H9 (cell line): ENCODE results near the gene PRCC. TPM values are rescaled to one million over a fixed set of nuclear protein-coding genes. Genes with fewer than 3 reads are reported as not detected.

Experiments used
- DNase-seq: peaks from one replicate; pipeline ENCODE4 v3.0.0-alpha.2; 2017
- H2AFZ ChIP-seq: one replicate; pipeline ENCODE4 v1.6.1; 2013; ENCODE audit warnings: mild to moderate bottlenecking, low read length, control low read depth, moderate library complexity
- H2AK5ac ChIP-seq: 2 replicates; pipeline ENCODE4 v1.6.1; 2013; ENCODE audit warnings: low read length, control low read depth, mixed read lengths; ENCODE audit not compliant: insufficient read length
- H2BK120ac ChIP-seq: one replicate; pipeline ENCODE4 v1.6.1; 2013; ENCODE audit warnings: low read depth, mild to moderate bottlenecking, low read length, control low read depth, inconsistent platforms; ENCODE audit not compliant: poor library complexity, severe bottlenecking
- H2BK12ac ChIP-seq: 2 replicates; pipeline ENCODE4 v1.6.1; 2013; ENCODE audit warnings: low read length, control low read depth, mixed read lengths, low read depth; ENCODE audit not compliant: insufficient read length
- H2BK15ac ChIP-seq: 2 replicates; pipeline ENCODE4 v1.6.1; 2013; ENCODE audit warnings: low read depth, low read length, control low read depth
- H2BK20ac ChIP-seq: one replicate; pipeline ENCODE4 v1.6.1; 2013; ENCODE audit warnings: low read depth, mild to moderate bottlenecking, low read length, control low read depth, inconsistent platforms; ENCODE audit not compliant: poor library complexity, severe bottlenecking
- H2BK5ac ChIP-seq: 2 replicates; pipeline ENCODE4 v1.6.1; 2013; ENCODE audit warnings: low read length, control low read depth, mixed read lengths; ENCODE audit not compliant: insufficient read length
- H3K14ac ChIP-seq: 2 replicates; pipeline ENCODE4 v1.6.1; 2013; ENCODE audit warnings: low read length, control low read depth; ENCODE audit not compliant: insufficient read depth
- H3K18ac ChIP-seq: 2 replicates; pipeline ENCODE4 v1.6.1; 2013; ENCODE audit warnings: low read depth, mild to moderate bottlenecking, mixed read lengths, low read length, control low read depth; ENCODE audit not compliant: insufficient read length
- H3K23ac ChIP-seq: 2 replicates; pipeline ENCODE4 v1.6.1; 2013; ENCODE audit warnings: low read length, control low read depth, mixed read lengths, low read depth; ENCODE audit not compliant: insufficient read length
- H3K23me2 ChIP-seq: 2 replicates; pipeline ENCODE4 v1.6.1; 2013; ENCODE audit warnings: low read depth, mild to moderate bottlenecking, mixed read lengths, low read length, control low read depth; ENCODE audit not compliant: insufficient read length, poor library complexity, severe bottlenecking
- H3K27ac ChIP-seq: 2 replicates; pipeline ENCODE4 v1.5.1; 2013; ENCODE audit warnings: low read length, control low read depth, mixed read lengths, low read depth; ENCODE audit not compliant: insufficient read length
- H3K27me3 ChIP-seq: 2 replicates; pipeline ENCODE4 v1.6.1; 2013; ENCODE audit warnings: low read length, control low read depth, inconsistent platforms; ENCODE audit not compliant: insufficient read depth
- H3K4ac ChIP-seq: 2 replicates; pipeline ENCODE4 v1.6.1; 2013; ENCODE audit warnings: low read depth, mild to moderate bottlenecking, control low read depth, inconsistent platforms, low read length, moderate library complexity
- H3K4me1 ChIP-seq: 2 replicates; pipeline ENCODE4 v1.6.1; 2013; ENCODE audit warnings: low read length, control low read depth, inconsistent platforms; ENCODE audit not compliant: insufficient read depth
- H3K4me2 ChIP-seq: 2 replicates; pipeline ENCODE4 v1.6.1; 2013; ENCODE audit warnings: low read length, control low read depth, mixed read lengths; ENCODE audit not compliant: insufficient read length, insufficient read depth
- H3K56ac ChIP-seq: 2 replicates; pipeline ENCODE4 v1.6.1; 2013; ENCODE audit warnings: low read depth, mild to moderate bottlenecking, mixed read lengths, low read length, control low read depth; ENCODE audit not compliant: insufficient read length
- H3K79me1 ChIP-seq: 2 replicates; pipeline ENCODE4 v1.6.1; 2013; ENCODE audit warnings: low read depth, mild to moderate bottlenecking, moderate library complexity, low read length, control low read depth, inconsistent platforms; ENCODE audit not compliant: insufficient read depth, poor library complexity, severe bottlenecking
- H3K79me2 ChIP-seq: 2 replicates; pipeline ENCODE4 v1.6.1; 2013; ENCODE audit warnings: low read length, control low read depth, inconsistent platforms; ENCODE audit not compliant: insufficient read depth
- H3K9ac ChIP-seq: 2 replicates; pipeline ENCODE4 v1.6.1; 2013; ENCODE audit warnings: low read length, control low read depth, mixed read lengths; ENCODE audit not compliant: insufficient read length; ENCODE audit errors: extremely low read depth
- H3K9me3 ChIP-seq: one replicate; pipeline ENCODE4 v1.6.1; 2013; ENCODE audit warnings: low read depth, low read length, inconsistent platforms; ENCODE audit not compliant: control insufficient read depth
- H3T11ph ChIP-seq: one replicate; pipeline ENCODE4 v1.6.1; 2013; ENCODE audit warnings: mild to moderate bottlenecking, low read length, control low read depth, inconsistent platforms
- H4K20me1 ChIP-seq: one replicate; pipeline ENCODE4 v1.6.1; 2013; ENCODE audit not compliant: control insufficient read depth, insufficient read length, insufficient read depth
- H4K5ac ChIP-seq: 2 replicates; pipeline ENCODE4 v1.6.1; 2013; ENCODE audit warnings: low read depth, mild to moderate bottlenecking, mixed read lengths, low read length, control low read depth; ENCODE audit not compliant: insufficient read length
- H4K8ac ChIP-seq: replicated peaks from 2 replicates; pipeline ENCODE4 v1.6.1; 2013; ENCODE audit warnings: low read length, control low read depth, mixed read lengths, low read depth; ENCODE audit not compliant: insufficient read length
- H4K91ac ChIP-seq: 2 replicates; pipeline ENCODE4 v1.6.1; 2013; ENCODE audit warnings: low read depth, mild to moderate bottlenecking, moderate library complexity, mixed read lengths, low read length, control low read depth; ENCODE audit not compliant: insufficient read length
- H3K27ac Mint-ChIP-seq, 3 experiments: 2 replicates in 2 of 3; 3 replicates in 1 of 3; pipeline ENCODE4 v1.8.0; 2020 to 2021; ENCODE audit warnings: mixed read lengths in 3 of 3, mild to moderate bottlenecking in 1 of 3, moderate library complexity in 1 of 3
- H3K27me3 Mint-ChIP-seq: 2 replicates; pipeline ENCODE4 v1.8.0; 2021; ENCODE audit warnings: low read depth, mild to moderate bottlenecking, moderate library complexity, mixed read lengths
- H3K36me3 Mint-ChIP-seq, 3 experiments: 2 replicates in 2 of 3; 3 replicates in 1 of 3; pipeline ENCODE4 v1.8.0; 2020 to 2021; ENCODE audit warnings: low read depth in 3 of 3, mixed read lengths in 3 of 3; ENCODE audit not compliant: insufficient read depth in 1 of 3
- H3K4me1 Mint-ChIP-seq, 2 experiments: 2 replicates each; pipeline ENCODE4 v1.8.0; 2020; ENCODE audit warnings: mixed read lengths in 2 of 2
- H3K4me3 Mint-ChIP-seq, 2 experiments: 2 replicates in 1 of 2; 3 replicates in 1 of 2; pipeline ENCODE4 v1.8.0; 2020 to 2021; ENCODE audit warnings: mild to moderate bottlenecking in 2 of 2, mixed read lengths in 2 of 2, moderate library complexity in 1 of 2
- H3K9me3 Mint-ChIP-seq, 2 experiments: 2 replicates in 1 of 2; 3 replicates in 1 of 2; pipeline ENCODE4 v1.8.0; 2020; ENCODE audit warnings: mild to moderate bottlenecking in 2 of 2, mixed read lengths in 2 of 2, moderate library complexity in 1 of 2
- WGBS: extraction: QIAGEN DNeasy Blood & Tissue Kit; methylation state at CpG from one replicate; pipeline ENCODE4 v1.1.7; 2013; ENCODE audit warnings: missing lambda C conversion rate, low lambda C conversion rate, mixed read lengths; ENCODE audit not compliant: insufficient read length; ENCODE audit errors: extremely low coverage; 5-methylcytosine and 5-hydroxymethylcytosine counted together
- total RNA-seq: library from RNA; stranded (reverse); gene quantifications from 2 replicates; pipeline ENCODE4 v1.2.1, GENCODE V29; 2021
- TF ChIP-seq, protein P1 (sequence below): fragments of 200-600 bp; sonication (generic); conservative IDR thresholded peaks from 3 replicates; pipeline ENCODE4 v1.8.0; 2021; ENCODE audit warnings: antibody characterized with exemption, mild to moderate bottlenecking

The PRCC gene
- total RNA-seq, 1 experiment from 2014 or later: 129 TPM

DNA sequence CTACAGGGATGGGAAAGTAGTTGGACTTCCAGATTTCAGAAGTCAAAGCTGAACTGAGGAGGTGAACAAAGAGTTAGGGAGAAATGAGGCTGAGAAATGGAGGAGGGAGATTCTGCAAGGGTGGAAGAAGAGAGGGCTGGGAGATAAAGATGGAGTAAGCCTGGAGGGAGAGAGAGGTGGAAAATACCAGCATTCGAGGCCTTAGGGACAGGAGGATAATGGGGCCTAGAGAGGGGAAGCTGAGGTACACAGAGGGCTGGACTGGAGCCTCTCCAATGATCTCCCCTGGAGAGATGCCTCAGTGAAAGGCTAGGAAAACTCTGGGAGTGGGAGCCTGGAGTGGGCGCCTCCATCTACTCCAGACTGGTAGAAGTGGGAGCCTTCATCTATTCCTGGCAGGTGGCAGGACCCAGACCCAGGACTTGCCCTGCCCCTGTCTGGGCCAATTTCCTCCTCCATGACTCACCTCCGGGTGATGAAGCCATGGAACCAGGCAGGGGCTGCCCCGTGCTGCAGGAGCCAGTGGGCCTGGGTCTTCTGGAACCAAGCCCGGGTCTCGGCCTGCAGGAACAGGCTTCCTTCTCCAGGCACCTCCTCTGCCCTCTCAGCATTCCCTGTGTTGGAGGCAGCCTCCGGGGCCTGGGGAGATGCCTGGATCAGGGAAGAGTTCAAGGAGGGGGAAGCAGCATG, 47.4 kb downstream of the PRCC start:
- no peak overlapping the region for H2BK15ac ChIP-seq
- no peak overlapping the region for H3K4me2 ChIP-seq
- no peaks in the 10 kb centered on the region for H3K79me1 ChIP-seq
- H3K27ac Mint-ChIP-seq: no peak overlapping the region
- H3K14ac ChIP-seq: peak overlapping the region; percentile 74
- no peak overlapping the region for H4K5ac ChIP-seq
- H3K4me1 ChIP-seq: no peaks in the 10 kb centered on the region
- peaks cover 70% of the 10 kb centered on the region for H3K27me3 Mint-ChIP-seq
- H3K27me3 ChIP-seq: peaks cover 11% of the 10 kb centered on the region; the same call in 1 of the 2 replicates
- peaks cover 5% of the 10 kb centered on the region for H3K23me2 ChIP-seq
- H3K23ac ChIP-seq: no peak overlapping the region
- no peaks in the 10 kb centered on the region; a peak in 1 of 5 replicates for H3K9me3 Mint-ChIP-seq
- no peak overlapping the region for H4K8ac ChIP-seq
- H2AFZ ChIP-seq: no peak overlapping the region
- H3K4ac ChIP-seq: no peak overlapping the region
- no CpG with 5 or more reads among the region's 7 CpGs for WGBS
- H2BK12ac ChIP-seq: no peak overlapping the region
- H2BK120ac ChIP-seq: no peak overlapping the region
- no peak overlapping the region for H3K9ac ChIP-seq
- H3K56ac ChIP-seq: no peak overlapping the region
- H3K79me2 ChIP-seq: no peaks in the 10 kb centered on the region
- H3K36me3 Mint-ChIP-seq: peaks cover 0 to 7% (median 4%) of the 10 kb centered on the region in 3 experiments; a peak in 3 of 7 replicates
- H3K9me3 ChIP-seq: no peaks in the 10 kb centered on the region
- H3T11ph ChIP-seq: no peak overlapping the region
- peaks cover 19 to 34% of the 10 kb centered on the region in 2 experiments for H3K4me1 Mint-ChIP-seq
- H3K18ac ChIP-seq: peak overlapping the region; percentile 63
- no peaks in the 10 kb centered on the region for H4K20me1 ChIP-seq
- H2AK5ac ChIP-seq: no peak overlapping the region
- TF ChIP-seq, protein P1, sequence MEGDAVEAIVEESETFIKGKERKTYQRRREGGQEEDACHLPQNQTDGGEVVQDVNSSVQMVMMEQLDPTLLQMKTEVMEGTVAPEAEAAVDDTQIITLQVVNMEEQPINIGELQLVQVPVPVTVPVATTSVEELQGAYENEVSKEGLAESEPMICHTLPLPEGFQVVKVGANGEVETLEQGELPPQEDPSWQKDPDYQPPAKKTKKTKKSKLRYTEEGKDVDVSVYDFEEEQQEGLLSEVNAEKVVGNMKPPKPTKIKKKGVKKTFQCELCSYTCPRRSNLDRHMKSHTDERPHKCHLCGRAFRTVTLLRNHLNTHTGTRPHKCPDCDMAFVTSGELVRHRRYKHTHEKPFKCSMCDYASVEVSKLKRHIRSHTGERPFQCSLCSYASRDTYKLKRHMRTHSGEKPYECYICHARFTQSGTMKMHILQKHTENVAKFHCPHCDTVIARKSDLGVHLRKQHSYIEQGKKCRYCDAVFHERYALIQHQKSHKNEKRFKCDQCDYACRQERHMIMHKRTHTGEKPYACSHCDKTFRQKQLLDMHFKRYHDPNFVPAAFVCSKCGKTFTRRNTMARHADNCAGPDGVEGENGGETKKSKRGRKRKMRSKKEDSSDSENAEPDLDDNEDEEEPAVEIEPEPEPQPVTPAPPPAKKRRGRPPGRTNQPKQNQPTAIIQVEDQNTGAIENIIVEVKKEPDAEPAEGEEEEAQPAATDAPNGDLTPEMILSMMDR: no peak
- H3K27ac ChIP-seq: no peak overlapping the region
- no peak for DNase-seq
- no peak overlapping the region for H2BK20ac ChIP-seq
- no peak overlapping the region for H4K91ac ChIP-seq
- H2BK5ac ChIP-seq: no peak overlapping the region
- peak overlapping the region in 1 of 2 experiments; percentile 77; a peak in 2 of 5 replicates for H3K4me3 Mint-ChIP-seq
